ENCODE results near the gene SLC8B1.
A peak's percentile ranks its signal among the peaks of the same experiment; 100 is the strongest.

The SLC8B1 gene

DNA sequence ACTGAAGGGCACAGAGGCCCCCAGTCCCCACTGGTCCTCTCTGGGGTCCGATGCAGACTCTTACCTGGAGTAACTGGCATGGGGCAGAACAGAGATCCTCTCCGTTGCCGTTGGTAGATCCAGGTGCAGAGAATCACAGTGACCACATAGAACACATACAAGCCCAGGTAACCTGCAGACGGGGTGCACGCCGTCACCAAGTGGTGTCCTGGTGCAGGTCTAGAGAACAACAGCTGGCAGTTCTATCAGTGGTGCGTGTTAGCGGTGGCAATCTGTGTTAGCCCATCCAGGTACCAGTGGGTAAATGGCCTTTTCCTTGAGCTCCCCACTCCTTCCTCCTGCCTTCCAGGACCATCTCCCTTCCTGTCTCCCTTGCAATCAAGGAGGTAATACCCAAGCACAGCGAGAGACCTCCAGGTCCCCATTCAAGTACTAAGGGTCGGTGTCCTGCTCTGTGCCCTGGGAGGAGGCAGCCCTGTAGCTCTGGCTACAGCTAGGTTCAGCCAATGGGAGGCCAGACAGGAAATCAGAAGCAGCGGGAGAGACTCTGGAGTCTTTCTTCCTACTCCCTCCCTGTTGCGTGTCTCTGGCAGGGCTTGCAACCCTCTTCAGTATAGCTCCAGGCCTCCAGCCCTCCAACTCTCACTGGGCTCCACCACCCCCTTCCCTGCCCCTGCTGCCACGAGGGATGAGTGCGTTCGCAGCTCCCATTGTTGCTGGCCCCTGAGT lies 15.8 kb downstream of the SLC8B1 start:
- no peak for DNase-seq

GRCh38 chr12:113318046-113318656 lies 16.8 kb downstream of the SLC8B1 start:
- DNase-seq, result no peak

DNA sequence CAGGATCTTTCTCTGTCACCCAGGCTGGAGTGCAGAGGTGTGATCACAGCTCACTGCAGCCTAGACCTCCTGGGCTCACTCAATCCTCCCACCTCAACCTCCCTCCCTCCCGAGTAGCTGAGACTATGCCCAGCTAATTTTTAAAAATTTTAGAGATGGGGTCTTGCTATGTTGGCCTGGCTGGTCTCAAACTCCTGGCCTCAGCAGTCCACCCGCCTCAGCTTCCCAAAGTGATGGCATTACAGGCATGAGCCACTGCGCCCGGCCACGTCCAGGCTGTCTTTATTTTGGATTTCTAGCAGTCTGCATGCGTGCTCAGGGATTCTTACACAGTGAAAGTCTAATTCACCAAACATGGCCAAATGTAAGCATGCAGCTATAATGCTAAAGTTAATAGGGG lies 17.8 kb downstream of the SLC8B1 start:
- no peak for DNase-seq

DNA sequence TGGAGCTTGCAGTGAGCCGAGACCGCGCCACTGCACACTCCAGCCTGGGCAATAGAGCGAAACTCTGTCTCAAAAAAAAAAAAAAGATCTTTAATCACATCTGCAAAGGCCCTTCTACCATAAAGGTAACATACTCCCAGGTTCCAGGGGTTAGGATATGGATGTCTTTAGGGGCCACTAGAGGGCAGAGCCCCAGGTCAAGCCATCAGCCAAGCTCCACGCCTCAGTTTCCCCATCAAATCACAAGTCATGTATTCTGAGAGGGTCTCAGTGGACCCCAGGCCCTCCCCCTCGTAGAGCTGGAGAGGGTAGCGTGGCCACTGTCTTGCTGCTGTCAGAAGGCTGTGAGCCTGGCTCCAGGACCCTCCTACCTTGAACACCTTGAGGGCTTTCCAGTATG lies 18.8 kb downstream of the SLC8B1 start:
- no peak for DNase-seq

DNA sequence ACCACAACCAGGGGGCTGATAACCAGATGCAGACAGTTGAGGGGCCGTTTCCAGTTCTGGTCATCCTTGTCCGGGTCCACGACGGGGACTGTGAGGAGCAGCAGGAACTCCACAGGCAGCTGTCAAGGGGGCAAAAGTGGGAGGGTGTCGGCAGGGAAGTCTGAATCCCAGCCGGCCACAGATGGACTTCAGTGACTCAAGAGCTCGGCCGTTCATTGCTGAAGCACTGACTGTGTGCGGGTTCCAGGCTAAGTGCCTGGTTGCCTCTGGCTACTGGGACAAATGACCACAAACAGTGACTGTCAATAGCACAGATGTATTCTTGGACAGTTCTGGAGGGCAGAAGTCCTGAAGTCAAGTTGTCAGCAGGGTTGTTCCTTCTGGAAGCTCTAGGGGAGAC lies 19.6 kb downstream of the SLC8B1 start:
- no peak for DNase-seq

- no peak for DNase-seq
Measured at GRCh38 chr12:113314121-113314529, 20.8 kb downstream of the SLC8B1 start.

DNA sequence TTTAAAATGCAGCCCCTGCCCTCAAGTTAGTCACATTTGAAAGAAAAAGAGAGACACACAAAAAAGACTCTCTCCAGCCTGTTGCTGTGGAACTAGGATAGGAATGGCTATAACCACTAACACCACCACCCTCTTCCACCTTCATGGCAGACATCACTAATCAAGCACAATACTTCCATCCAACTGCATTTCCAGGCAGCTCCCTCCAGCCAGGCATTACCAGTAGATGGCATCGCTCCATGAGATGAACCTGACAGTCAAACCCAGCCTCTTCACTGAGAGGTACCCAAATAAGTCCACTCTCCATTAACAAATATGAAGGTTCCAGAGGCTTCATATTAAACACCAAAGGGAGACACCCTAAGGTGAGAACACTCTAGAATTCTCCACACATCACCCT lies 24.4 kb downstream of the SLC8B1 start:
- peak in 1 of 2 experiments; percentile 23 for DNase-seq

DNA sequence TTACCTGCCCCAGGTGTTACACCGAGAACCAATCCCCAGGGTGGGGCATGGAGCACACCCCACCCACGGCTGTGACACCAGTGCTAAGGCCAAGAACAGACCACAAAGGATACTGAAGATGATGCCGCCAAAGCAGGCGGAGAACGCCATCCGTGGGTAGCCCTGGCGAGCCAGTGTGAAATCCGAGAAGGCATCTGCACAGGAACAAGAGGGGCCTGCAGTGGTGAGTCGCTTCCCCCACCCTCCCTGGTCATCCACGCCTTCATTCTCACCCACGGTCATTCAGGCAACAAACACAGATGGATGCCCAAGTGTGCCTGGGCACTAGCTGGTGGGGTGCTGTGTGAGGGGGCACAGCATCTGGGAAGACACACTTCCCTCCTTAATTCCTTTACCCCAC lies 28.5 kb downstream of the SLC8B1 start:
- DNase-seq, result no peak

GRCh38 chr12:113305281-113305856 lies 29.5 kb downstream of the SLC8B1 start:
- no peak for DNase-seq

GRCh38 chr12:113302886-113303640 lies 31.8 kb downstream of the SLC8B1 start:
- DNase-seq, result no peak

- no peak for DNase-seq
Measured at GRCh38 chr12:113302466-113302865, 32.4 kb downstream of the SLC8B1 start.

GRCh38 chr12:113301811-113302210 lies 33.1 kb downstream of the SLC8B1 start:
- DNase-seq, result no peak

GRCh38 chr12:113299619-113300237 lies 35.2 kb downstream of the SLC8B1 start:
- DNase-seq, result no peak

DNA sequence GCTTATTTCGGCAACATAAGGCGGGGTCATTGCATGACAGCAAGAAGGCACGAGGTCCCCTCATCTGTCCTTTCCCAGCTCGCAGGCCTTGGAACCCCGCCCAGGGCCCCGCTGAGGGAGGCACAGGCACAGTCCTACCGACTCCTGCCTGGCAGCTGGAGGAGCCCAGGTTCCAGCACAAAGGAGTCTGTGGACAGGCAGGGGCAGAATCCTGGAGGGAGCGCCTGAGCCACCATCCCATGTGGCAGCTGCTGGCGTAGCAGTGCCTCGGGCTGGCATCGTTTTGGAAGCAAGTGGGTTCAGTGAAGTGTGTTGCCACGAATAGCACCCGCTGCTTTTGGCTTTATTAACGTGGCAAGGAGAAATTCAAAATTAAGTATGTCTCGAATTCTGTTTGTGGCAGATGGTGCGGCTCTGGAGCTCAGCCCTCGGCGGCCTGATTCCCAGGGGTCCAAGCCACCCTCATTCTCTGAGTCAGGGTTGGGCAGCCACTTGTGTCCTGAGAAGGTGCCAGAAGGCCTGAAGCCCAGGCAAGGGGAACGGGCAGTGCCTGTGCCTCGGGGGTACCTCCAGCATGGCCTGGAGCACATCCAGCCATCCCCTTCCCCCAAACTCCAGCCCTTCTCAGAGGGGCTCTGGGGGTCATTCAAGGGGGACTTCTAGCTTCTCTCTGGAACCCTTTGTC lies 35.9 kb downstream of the SLC8B1 start:
- DNase-seq, result no peak

GRCh38 chr12:113298472-113298817 lies 36.5 kb downstream of the SLC8B1 start:
- no peak for DNase-seq

DNA sequence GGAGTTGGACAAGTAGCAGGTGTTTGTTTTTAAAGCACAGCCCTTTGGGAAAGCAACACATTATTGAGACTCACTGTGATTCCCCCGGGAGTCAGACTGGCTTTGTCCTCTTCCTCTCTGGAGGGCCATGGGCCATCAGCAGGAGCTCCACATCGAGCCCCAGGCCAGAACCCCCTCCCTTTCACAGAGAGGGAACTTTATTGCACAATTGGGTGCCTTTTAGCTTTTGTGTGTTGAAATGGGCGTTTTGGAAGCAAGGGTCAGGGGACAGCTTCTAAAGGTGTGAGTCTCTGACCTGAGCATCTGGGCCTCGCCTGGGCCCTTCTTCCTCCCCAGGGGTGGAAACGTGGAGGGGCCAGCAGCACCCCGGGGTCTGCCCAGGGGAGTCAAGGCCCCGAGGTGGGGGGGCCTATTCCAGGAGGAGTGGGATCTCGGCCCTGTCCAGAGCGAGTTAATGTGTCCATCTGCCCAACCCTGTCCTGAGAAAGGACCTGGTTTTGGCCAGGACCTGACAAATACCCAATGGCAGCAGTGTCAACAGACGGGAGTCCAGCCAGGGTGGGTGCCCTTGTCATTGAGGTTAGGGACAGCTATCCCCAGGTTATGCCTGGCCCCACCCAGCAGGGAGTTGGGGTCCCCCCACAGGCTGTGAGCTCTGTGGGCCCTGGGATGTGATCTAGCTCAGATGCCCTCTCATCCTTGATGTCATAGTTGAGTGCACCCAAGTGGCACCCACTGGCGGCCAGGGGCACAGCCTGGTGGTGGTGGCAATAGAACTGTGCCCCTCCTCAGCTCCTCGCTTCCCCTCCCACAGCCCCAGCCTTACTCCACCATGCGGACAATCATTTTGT lies 37.1 kb downstream of the SLC8B1 start:
- DNase-seq, result no peak

DNA sequence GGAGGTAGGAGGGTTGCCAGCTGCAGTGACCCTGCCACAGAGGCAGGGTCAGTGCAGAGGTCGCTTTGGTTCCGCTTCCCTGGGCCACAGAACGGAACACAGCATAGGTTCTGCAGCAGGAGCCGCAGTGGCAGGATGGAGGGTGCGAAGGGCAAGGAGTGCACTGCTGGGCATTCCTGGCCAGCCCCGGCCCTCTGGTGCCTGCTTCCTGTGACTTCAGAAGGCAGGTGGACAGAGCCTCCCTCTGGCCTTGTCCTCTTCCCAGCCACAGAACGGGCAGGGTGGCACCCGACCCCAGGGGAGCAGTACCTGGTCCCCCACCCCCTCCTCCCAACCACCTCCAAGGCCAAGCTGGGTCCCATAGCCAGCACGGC lies 37.7 kb downstream of the SLC8B1 start:
- DNase-seq, result no peak

GRCh38 chr12:113296557-113297213 lies 38.2 kb downstream of the SLC8B1 start:
- DNase-seq, result no peak

DNA sequence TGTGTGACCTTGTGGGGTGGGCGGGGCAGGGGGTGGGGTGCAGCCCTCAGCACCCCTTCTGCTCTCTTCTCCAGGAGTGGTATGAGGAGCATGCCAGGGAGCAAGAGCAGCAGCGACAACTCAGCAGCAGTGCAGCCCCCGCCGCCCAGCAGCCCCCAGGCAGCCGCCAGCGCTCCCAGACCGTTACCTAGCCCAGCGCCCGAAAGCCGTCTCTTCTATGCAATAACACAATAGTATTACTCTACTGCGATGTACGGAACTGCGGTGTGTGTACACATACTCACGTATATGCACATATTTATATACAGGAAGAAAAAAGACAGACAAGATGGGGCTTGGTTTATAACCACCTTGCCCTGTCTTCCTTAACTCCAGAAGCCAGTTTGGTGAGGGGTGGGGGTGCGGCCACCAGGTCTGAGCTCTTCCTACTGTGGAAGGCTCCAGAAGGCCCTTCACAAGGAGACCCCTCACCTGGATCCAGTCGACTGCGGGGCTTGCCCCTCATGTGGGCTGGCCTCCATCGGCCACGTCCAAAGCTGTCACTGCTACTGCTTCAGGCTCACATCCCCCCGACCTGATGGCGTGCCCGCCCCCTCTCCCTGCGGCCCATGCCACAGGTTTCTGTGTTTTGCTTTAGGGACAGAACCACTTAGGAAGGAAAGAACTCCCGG lies 38.9 kb downstream of the SLC8B1 start:
- no peak for DNase-seq

- DNase-seq, result no peak
Measured at GRCh38 chr12:113293100-113293499, 41.8 kb downstream of the SLC8B1 start.

DNA sequence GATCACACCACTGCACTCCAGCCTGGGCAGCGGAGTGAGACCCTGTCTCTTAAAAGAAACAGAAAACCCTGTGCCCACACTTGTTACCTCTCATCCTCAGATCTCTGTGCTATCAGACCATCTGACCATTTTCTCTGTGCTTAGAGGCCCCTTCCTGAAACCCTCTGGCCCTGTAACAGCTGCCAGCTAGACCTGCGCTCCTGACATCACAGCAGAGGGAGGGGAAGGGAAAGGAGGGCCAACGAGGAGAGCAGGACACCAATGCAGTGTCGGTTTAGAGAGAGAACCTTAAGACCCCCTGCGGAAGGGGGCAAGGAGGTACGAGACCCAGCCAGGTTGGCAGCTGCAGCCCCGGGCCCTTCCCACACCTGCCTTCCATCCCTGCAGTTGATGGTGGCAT lies 42.4 kb downstream of the SLC8B1 start:
- no peak for DNase-seq

Data from SHP77 (cell line).